IMR-90 (cell line): ENCODE data around the gene FAM20C. TPM values are rescaled to one million over a fixed set of nuclear protein-coding genes. Genes with fewer than 3 reads are reported as not detected.

Source experiments
- ATAC-seq: fragments of 200-7000 bp; cut with Tn5 transposase; 2 replicates; pipeline ENCODE4 v1.9.1; 2020; ENCODE audit warnings: low read depth, mild to moderate bottlenecking, moderate library complexity
- BruUV-seq: library from RNA; stranded (reverse); fragments of 400-500 nt; replicated peaks from 2 replicates; lab custom pipeline; 2021; lab: Mats Ljungman, UMichigan
- CTCF ChIA-PET: fragments of 300-600 bp; formaldehyde crosslinking; extraction: SDS; loops from one replicate; lab custom pipeline; 2021; ENCODE audit warnings: antibody characterized with exemption; lab: Yijun Ruan, JAX
- POLR2A ChIA-PET: fragments of 300-600 bp; sonication (Branson Sonifier 250); formaldehyde crosslinking; loops from one replicate; lab custom pipeline; 2022; ENCODE audit warnings: antibody characterized with exemption; ENCODE audit not compliant: unreplicated experiment; lab: Charles Lee
- DNase-seq: peaks from one replicate; pipeline ENCODE4 v3.0.0; 2013
- H2AFZ ChIP-seq: replicated peaks from 2 replicates; pipeline ENCODE3; 2013; ENCODE audit warnings: low read length, mild to moderate bottlenecking; ENCODE audit not compliant: poor library complexity
- H2AK5ac ChIP-seq: 2 replicates; pipeline ENCODE4 v1.6.1; 2013; ENCODE audit warnings: low read depth, low read length, inconsistent platforms
- H2AK9ac ChIP-seq: replicated peaks from 2 replicates; pipeline ENCODE3; 2013; ENCODE audit warnings: mild to moderate bottlenecking, low read depth, low read length, moderate library complexity; ENCODE audit not compliant: poor library complexity
- H2BK120ac ChIP-seq: 2 replicates; pipeline ENCODE4 v1.6.1; 2013; ENCODE audit warnings: low read depth, low read length, inconsistent platforms
- H2BK15ac ChIP-seq: 3 replicates; pipeline ENCODE4 v1.6.1; 2013; ENCODE audit warnings: low read depth, low read length, inconsistent platforms
- H2BK20ac ChIP-seq: 2 replicates; pipeline ENCODE4 v1.6.1; 2013; ENCODE audit warnings: low read depth, mild to moderate bottlenecking, inconsistent platforms, low read length, moderate library complexity
- H2BK5ac ChIP-seq: 2 replicates; pipeline ENCODE4 v1.6.1; 2013; ENCODE audit warnings: mild to moderate bottlenecking, low read depth, low read length, inconsistent platforms; ENCODE audit not compliant: poor library complexity, severe bottlenecking
- H3K14ac ChIP-seq: replicated peaks from 2 replicates; pipeline ENCODE4 v1.6.1; 2013; ENCODE audit warnings: low read depth, low read length, inconsistent platforms
- H3K18ac ChIP-seq: 2 replicates; pipeline ENCODE4 v1.6.1; 2013; ENCODE audit warnings: low read depth, low read length, control low read depth
- H3K23ac ChIP-seq: 2 replicates; pipeline ENCODE4 v1.6.1; 2013; ENCODE audit warnings: low read depth, low read length, inconsistent platforms
- H3K27ac ChIP-seq: 2 replicates; pipeline ENCODE4 v1.5.1; 2013; ENCODE audit warnings: mild to moderate bottlenecking, control low read depth, low read length; ENCODE audit not compliant: insufficient read depth
- H3K27me3 ChIP-seq: 2 replicates; pipeline ENCODE4 v1.6.1; 2013; ENCODE audit warnings: low read length; ENCODE audit not compliant: control insufficient read depth, insufficient read depth
- H3K36me3 ChIP-seq: 2 replicates; pipeline ENCODE4 v1.6.1; 2013; ENCODE audit warnings: low read length, mixed read lengths; ENCODE audit not compliant: control insufficient read depth, insufficient read depth
- H3K4ac ChIP-seq: 2 replicates; pipeline ENCODE4 v1.6.1; 2013; ENCODE audit warnings: low read depth, low read length, inconsistent platforms
- H3K4me1 ChIP-seq: 2 replicates; pipeline ENCODE4 v1.6.1; 2013; ENCODE audit warnings: low read length, mixed read lengths; ENCODE audit not compliant: control insufficient read depth, insufficient read depth
- H3K4me2 ChIP-seq: 2 replicates; pipeline ENCODE4 v1.6.1; 2013; ENCODE audit warnings: low read depth, mild to moderate bottlenecking, control low read depth, low read length, moderate library complexity
- H3K4me3 ChIP-seq: 2 replicates; pipeline ENCODE4 v1.5.1; 2013; ENCODE audit warnings: low read depth, mild to moderate bottlenecking, control low read depth, low read length, moderate library complexity; ENCODE audit not compliant: insufficient read depth
- H3K56ac ChIP-seq: 2 replicates; pipeline ENCODE4 v1.6.1; 2013; ENCODE audit warnings: low read length, inconsistent platforms; ENCODE audit not compliant: insufficient read depth; ENCODE audit errors: extremely low read depth
- H3K79me1 ChIP-seq, 2 experiments: 2 replicates each; pipeline ENCODE4 v1.6.1; 2013; ENCODE audit warnings: low read length in 2 of 2, inconsistent platforms in 1 of 2, low read depth in 1 of 2
- H3K9ac ChIP-seq: 2 replicates; pipeline ENCODE4 v1.6.1; 2013; ENCODE audit warnings: low read depth, low read length, control low read depth
- H3K9me1 ChIP-seq: 2 replicates; pipeline ENCODE4 v1.6.1; 2013; ENCODE audit warnings: low read length, inconsistent platforms; ENCODE audit not compliant: insufficient read depth
- H3K9me3 ChIP-seq: 2 replicates; pipeline ENCODE4 v1.6.1; 2013; ENCODE audit warnings: low read length; ENCODE audit not compliant: control insufficient read depth, insufficient read depth
- H4K20me1 ChIP-seq: 2 replicates; pipeline ENCODE4 v1.6.1; 2013; ENCODE audit warnings: low read length, inconsistent platforms; ENCODE audit not compliant: insufficient read depth
- H4K5ac ChIP-seq: 2 replicates; pipeline ENCODE4 v1.6.1; 2013; ENCODE audit warnings: mild to moderate bottlenecking, low read depth, low read length, control low read depth
- H4K8ac ChIP-seq, 2 experiments: 2 replicates each; pipeline ENCODE4 v1.6.1; 2013; ENCODE audit warnings: low read depth in 2 of 2, low read length in 2 of 2, control low read depth in 1 of 2, inconsistent platforms in 1 of 2
- H4K91ac ChIP-seq: 2 replicates; pipeline ENCODE4 v1.6.1; 2013; ENCODE audit warnings: low read depth, low read length, inconsistent platforms; ENCODE audit not compliant: insufficient read depth
- BHLHE40 ChIP-seq: fragments of 150-350 bp; IDR thresholded peaks from 2 replicates; pipeline ENCODE4 v1.6.1; 2016; ENCODE audit warnings: mild to moderate bottlenecking, low read depth, low read length
- CEBPB ChIP-seq: IDR thresholded peaks from 2 replicates; pipeline ENCODE4 v1.6.1; 2012; ENCODE audit warnings: low read depth, low read length, improper control_type of control experiment
- CHD1 ChIP-seq: IDR thresholded peaks from 2 replicates; pipeline ENCODE4 v1.6.1; 2012; ENCODE audit warnings: low read depth, low read length, improper control_type of control experiment
- CTCF ChIP-seq: conservative IDR thresholded peaks from 2 replicates; pipeline ENCODE4 v1.5.1; 2012; ENCODE audit warnings: mild to moderate bottlenecking, low read depth, low read length, improper control_type of control experiment
- FOS ChIP-seq: fragments of 150-350 bp; IDR thresholded peaks from 2 replicates; pipeline ENCODE4 v1.6.1; 2016; ENCODE audit warnings: low read depth, low read length
- MAZ ChIP-seq: IDR thresholded peaks from 2 replicates; pipeline ENCODE4 v1.6.1; 2012; ENCODE audit warnings: low read depth, mild to moderate bottlenecking, low read length, improper control_type of control experiment, moderate library complexity, borderline replicate concordance
- MXI1 ChIP-seq: IDR thresholded peaks from 2 replicates; pipeline ENCODE4 v1.6.1; 2012; ENCODE audit warnings: low read depth, mild to moderate bottlenecking, low read length, moderate library complexity, borderline replicate concordance
- NFE2L2 ChIP-seq: fragments of 150-350 bp; IDR thresholded peaks from 2 replicates; pipeline ENCODE4 v1.6.1; 2016; ENCODE audit warnings: low read depth, mild to moderate bottlenecking, low read length
- POLR2A ChIP-seq: IDR thresholded peaks from 2 replicates; pipeline ENCODE4 v1.6.1; 2012; ENCODE audit warnings: mild to moderate bottlenecking, low read depth, low read length
- RAD21 ChIP-seq: IDR thresholded peaks from 2 replicates; pipeline ENCODE4 v1.6.1; 2012; ENCODE audit warnings: low read length, improper control_type of control experiment
- RFX5 ChIP-seq: IDR thresholded peaks from 2 replicates; pipeline ENCODE4 v1.8.0; 2012; ENCODE audit warnings: low read depth, mild to moderate bottlenecking, low read length, moderate library complexity
- SMC3 ChIP-seq: fragments of 150-350 bp; IDR thresholded peaks from 2 replicates; pipeline ENCODE4 v1.6.1; 2016; ENCODE audit warnings: low read depth, mild to moderate bottlenecking, antibody characterized with exemption, low read length, moderate library complexity
- USF2 ChIP-seq: fragments of 150-350 bp; IDR thresholded peaks from 2 replicates; pipeline ENCODE4 v1.6.1; 2017; ENCODE audit warnings: mild to moderate bottlenecking, antibody characterized with exemption, low read length, low read depth
- WGBS, 2 experiments: methylation state at CpG; one replicate each; pipeline versions ENCODE4 v1.1.5 to v1.1.7; 2013; ENCODE audit warnings: missing lambda C conversion rate in 2 of 2; ENCODE audit not compliant: insufficient read length in 1 of 2; ENCODE audit errors: extremely low coverage in 2 of 2; 5-methylcytosine and 5-hydroxymethylcytosine counted together
- dilution Hi-C: fragments of 300-500 bp; cut with HindIII; formaldehyde crosslinking; loops from one replicate; pipeline ENCODE4 v1.14.3; 2018; ENCODE audit warnings: low sequenced_read_pairs; ENCODE audit not compliant: unreplicated experiment
- in situ Hi-C: fragments of 300-500 bp; cut with MboI; formaldehyde crosslinking; loops from 3 replicates; pipeline ENCODE4 v1.14.3; 2019; ENCODE audit warnings: low sequenced_read_pairs, inconsistent platforms, mixed read lengths
- intact Hi-C: fragments of 100-400 bp; cut with micrococcal nuclease; formaldehyde crosslinking; loops from 2 replicates; pipeline ENCODE4 v1.10.0; 2022
- polyA plus RNA-seq, 3 experiments: library from polyadenylated mRNA; depleted of rRNA; stranded (reverse); fragments of >200 nt; gene quantifications; 2 replicates each; pipeline ENCODE4 v1.2.3, GENCODE V29; 2012; ENCODE audit warnings: low replicate concordance in 1 of 3
- total RNA-seq: library from RNA; depleted of rRNA; stranded (reverse); fragments of >200 nt; gene quantifications from 2 replicates; pipeline ENCODE4 v1.2.3, GENCODE V29; 2012

FAM20C gene
- total and polyA plus RNA-seq, 2 of the 4 experiments (the other 2 are of a cell fraction): 7.7 to 36.6 TPM

- Histone ChIP-seq H3K56ac (no peak overlapping the region), H3K23ac (no peak overlapping the region), H3K9me1 (no peaks in the 10 kb centered on the region), H3K14ac (no peak overlapping the region), H3K9ac (no peak overlapping the region), H2BK5ac (no peak overlapping the region), H4K5ac (no peak overlapping the region), H4K91ac (no peak overlapping the region), H3K27ac (no peak overlapping the region), H2AK5ac (no peak overlapping the region), H3K4me3 (no peak overlapping the region), H3K4me2 (no peak overlapping the region), H2BK120ac (no peak overlapping the region), H3K79me1 (no peaks in the 10 kb centered on the region), H3K4ac (no peak overlapping the region), H4K20me1 (no peaks in the 10 kb centered on the region), H2BK15ac (no peak overlapping the region), H3K27me3 (peaks cover 9% of the 10 kb centered on the region), H2AFZ (no peak overlapping the region), H2BK20ac (no peak overlapping the region), H2AK9ac (no peak overlapping the region), H3K9me3 (peaks cover 29% of the 10 kb centered on the region), H3K36me3 (no peaks in the 10 kb centered on the region), H3K18ac (no peak overlapping the region), H3K4me1 (no peaks in the 10 kb centered on the region), H4K8ac (no peak overlapping the region)
- ATAC-seq: no peak
- BruUV-seq: no TSS peak
- TF ChIP-seq CEBPB (no peak), NFE2L2 (no peak), BHLHE40 (no peak), USF2 (no peak), RFX5 (no peak), RAD21 (no peak), SMC3 (no peak), CTCF (no peak), MXI1 (no peak), POLR2A (no peak), FOS (no peak), MAZ (no peak), CHD1 (no peak)
- ChIA-PET POLR2A (no interaction called here), CTCF (no interaction called here)
- 100% methylated on average over 1 of the region's 7 CpGs; no CpG with 5 or more reads in 1 of the 2 experiments for WGBS, 2 experiments
- intact Hi-C loops (no loop called here), in situ Hi-C loops (no loop called here), dilution Hi-C loops (no loop called here)
- DNase-seq: no peak
Measured at GRCh38 chr7:273327-273726, 81.0 kb downstream of the FAM20C start.
